ENCODE measurements around the gene ANXA8. TPM values are rescaled to one million over a fixed set of nuclear protein-coding genes. Genes with fewer than 3 reads are reported as not detected.
"Not testable (repeated sequence)": the region's sequence is repeated elsewhere in the genome, so short reads cannot be mapped to it uniquely, and the experiment has no call there.

Gene ANXA8
- total RNA-seq, 5 donors from 2014 or later (not counting 1 experiment from before 2014, with no cell fraction given): not detected

GRCh38 chr10:47475101-47475500, 8.8 kb downstream of the ANXA8 start:
- H3K4me3 ChIP-seq (ENCODE audit: control insufficient read depth in 1 of 2, extremely low read depth in 1 of 2, low read length in 1 of 2); H3K4me1 ChIP-seq (ENCODE audit: control insufficient read depth in 1 of 2, extremely low read depth in 1 of 2, insufficient read depth in 2 of 2, low read length in 2 of 2); ATAC-seq (replicated peaks in 1 of 4); H3K36me3 Mint-ChIP-seq; POLR2A ChIA-PET; H3K27me3 Mint-ChIP-seq; H3K36me3 ChIP-seq (ENCODE audit: control insufficient read depth in 2 of 2, extremely low read depth in 1 of 2, insufficient read depth in 1 of 2, low read length in 1 of 2); H3K4me3 Mint-ChIP-seq; H3K9me3 Mint-ChIP-seq; H3K27me3 ChIP-seq (replicated peaks in 1 of 2; ENCODE audit: control insufficient read depth in 2 of 2, extremely low read depth in 1 of 2, insufficient read depth in 2 of 2, low read length in 1 of 2); H3K4me1 Mint-ChIP-seq; H3K9me3 ChIP-seq; DNase-seq; H3K27ac ChIP-seq (ENCODE audit: low read length); CTCF ChIA-PET; H3K27ac Mint-ChIP-seq: not testable (repeated sequence)
- WGBS (ENCODE audit: insufficient coverage): no CpG with 5 or more reads among the region's 5 CpGs

GRCh38 chr10:47473516-47473915, 10.4 kb downstream of the ANXA8 start:
- H3K36me3 Mint-ChIP-seq; H3K4me3 Mint-ChIP-seq; H3K4me1 ChIP-seq (ENCODE audit: control insufficient read depth in 1 of 2, extremely low read depth in 1 of 2, insufficient read depth in 2 of 2, low read length in 2 of 2); ATAC-seq (replicated peaks in 1 of 4); H3K27ac ChIP-seq (ENCODE audit: low read length); H3K4me1 Mint-ChIP-seq; H3K27me3 ChIP-seq (replicated peaks in 1 of 2; ENCODE audit: control insufficient read depth in 2 of 2, extremely low read depth in 1 of 2, insufficient read depth in 2 of 2, low read length in 1 of 2); H3K4me3 ChIP-seq (ENCODE audit: control insufficient read depth in 1 of 2, extremely low read depth in 1 of 2, low read length in 1 of 2); POLR2A ChIA-PET; H3K9me3 ChIP-seq; DNase-seq; CTCF ChIA-PET; H3K9me3 Mint-ChIP-seq; H3K27ac Mint-ChIP-seq; H3K27me3 Mint-ChIP-seq; H3K36me3 ChIP-seq (ENCODE audit: control insufficient read depth in 2 of 2, extremely low read depth in 1 of 2, insufficient read depth in 1 of 2, low read length in 1 of 2): not testable (repeated sequence)
- no CpG with 5 or more reads among the region's 7 CpGs for WGBS (ENCODE audit: insufficient coverage)

DNA sequence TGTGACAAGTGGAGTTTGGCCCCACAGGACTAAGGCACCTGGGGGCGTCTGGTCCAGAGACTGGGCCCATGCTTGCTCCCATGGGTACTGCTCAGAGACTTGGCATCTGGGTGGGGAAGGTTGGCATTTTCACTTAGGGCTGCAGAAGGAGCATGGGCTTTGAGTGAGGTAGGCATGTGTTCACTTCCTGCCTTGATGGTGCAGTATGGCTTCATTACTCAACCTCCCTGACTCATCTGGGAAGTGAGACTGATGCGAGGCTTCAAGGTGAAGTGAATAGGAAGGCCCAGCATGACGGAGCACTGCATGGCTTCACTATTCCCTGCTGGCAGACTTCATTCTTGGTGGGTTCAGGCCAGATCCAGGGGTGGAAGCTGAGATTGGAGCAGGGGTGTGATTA, 11.3 kb downstream of the ANXA8 start:
- H3K9me3 ChIP-seq; H3K27me3 ChIP-seq (replicated peaks in 1 of 2; ENCODE audit: control insufficient read depth in 2 of 2, extremely low read depth in 1 of 2, insufficient read depth in 2 of 2, low read length in 1 of 2); H3K27me3 Mint-ChIP-seq; H3K4me1 ChIP-seq (ENCODE audit: control insufficient read depth in 1 of 2, extremely low read depth in 1 of 2, insufficient read depth in 2 of 2, low read length in 2 of 2); POLR2A ChIA-PET; ATAC-seq (replicated peaks in 1 of 4); H3K36me3 Mint-ChIP-seq; CTCF ChIA-PET; H3K4me1 Mint-ChIP-seq; H3K27ac Mint-ChIP-seq; H3K27ac ChIP-seq (ENCODE audit: low read length); DNase-seq; H3K36me3 ChIP-seq (ENCODE audit: control insufficient read depth in 2 of 2, extremely low read depth in 1 of 2, insufficient read depth in 1 of 2, low read length in 1 of 2); H3K4me3 ChIP-seq (ENCODE audit: control insufficient read depth in 1 of 2, extremely low read depth in 1 of 2, low read length in 1 of 2); H3K4me3 Mint-ChIP-seq; H3K9me3 Mint-ChIP-seq: not testable (repeated sequence)
- WGBS (ENCODE audit: insufficient coverage): no CpG with 5 or more reads among the region's 3 CpGs

GRCh38 chr10:47472072-47472471, 11.8 kb downstream of the ANXA8 start:
- DNase-seq; POLR2A ChIA-PET; H3K4me3 ChIP-seq (ENCODE audit: control insufficient read depth in 1 of 2, extremely low read depth in 1 of 2, low read length in 1 of 2); H3K4me3 Mint-ChIP-seq; H3K4me1 Mint-ChIP-seq; H3K27ac Mint-ChIP-seq; CTCF ChIA-PET; H3K9me3 Mint-ChIP-seq; H3K27ac ChIP-seq (ENCODE audit: low read length); H3K27me3 Mint-ChIP-seq; H3K36me3 Mint-ChIP-seq; H3K4me1 ChIP-seq (ENCODE audit: control insufficient read depth in 1 of 2, extremely low read depth in 1 of 2, insufficient read depth in 2 of 2, low read length in 2 of 2); H3K27me3 ChIP-seq (replicated peaks in 1 of 2; ENCODE audit: control insufficient read depth in 2 of 2, extremely low read depth in 1 of 2, insufficient read depth in 2 of 2, low read length in 1 of 2); ATAC-seq (replicated peaks in 1 of 4); H3K36me3 ChIP-seq (ENCODE audit: control insufficient read depth in 2 of 2, extremely low read depth in 1 of 2, insufficient read depth in 1 of 2, low read length in 1 of 2); H3K9me3 ChIP-seq: not testable (repeated sequence)
- no CpG with 5 or more reads among the region's 5 CpGs for WGBS (ENCODE audit: insufficient coverage)

GRCh38 chr10:47468731-47469528, 15.0 kb downstream of the ANXA8 start:
- H3K4me3 Mint-ChIP-seq; H3K27me3 Mint-ChIP-seq; H3K4me1 ChIP-seq (ENCODE audit: control insufficient read depth in 1 of 2, extremely low read depth in 1 of 2, insufficient read depth in 2 of 2, low read length in 2 of 2); H3K27ac Mint-ChIP-seq; H3K36me3 ChIP-seq (ENCODE audit: control insufficient read depth in 2 of 2, extremely low read depth in 1 of 2, insufficient read depth in 1 of 2, low read length in 1 of 2); H3K9me3 Mint-ChIP-seq; ATAC-seq (replicated peaks in 1 of 4); H3K4me3 ChIP-seq (ENCODE audit: control insufficient read depth in 1 of 2, extremely low read depth in 1 of 2, low read length in 1 of 2); CTCF ChIA-PET; POLR2A ChIA-PET; H3K27ac ChIP-seq (ENCODE audit: low read length); H3K27me3 ChIP-seq (replicated peaks in 1 of 2; ENCODE audit: control insufficient read depth in 2 of 2, extremely low read depth in 1 of 2, insufficient read depth in 2 of 2, low read length in 1 of 2); H3K4me1 Mint-ChIP-seq; H3K9me3 ChIP-seq; H3K36me3 Mint-ChIP-seq; DNase-seq: not testable (repeated sequence)
- no CpG with 5 or more reads among the region's 20 CpGs for WGBS (ENCODE audit: insufficient coverage)

DNA sequence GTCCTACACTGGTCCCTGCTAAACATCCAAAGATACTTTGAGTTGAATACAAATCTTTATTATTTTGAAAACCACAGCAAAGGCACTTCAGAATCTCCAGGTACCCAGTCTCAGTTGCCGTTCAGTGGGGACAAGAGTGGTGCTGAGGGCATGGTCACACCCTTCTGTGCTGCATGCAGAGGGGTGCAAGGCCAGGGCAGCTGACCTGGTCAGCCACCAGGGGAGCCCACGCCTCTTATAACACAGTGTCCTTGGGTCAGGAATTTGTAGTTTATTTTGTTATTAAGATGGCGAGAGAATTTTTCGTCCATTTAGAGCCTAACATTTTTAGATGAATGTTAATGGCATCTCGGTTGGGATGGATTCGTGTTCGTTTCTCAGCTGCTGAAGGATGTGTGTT, 16.0 kb downstream of the ANXA8 start:
- H3K4me1 Mint-ChIP-seq; H3K36me3 Mint-ChIP-seq; DNase-seq; H3K4me3 Mint-ChIP-seq; H3K4me1 ChIP-seq (ENCODE audit: control insufficient read depth in 1 of 2, extremely low read depth in 1 of 2, insufficient read depth in 2 of 2, low read length in 2 of 2); H3K4me3 ChIP-seq (ENCODE audit: control insufficient read depth in 1 of 2, extremely low read depth in 1 of 2, low read length in 1 of 2); H3K9me3 ChIP-seq; H3K36me3 ChIP-seq (ENCODE audit: control insufficient read depth in 2 of 2, extremely low read depth in 1 of 2, insufficient read depth in 1 of 2, low read length in 1 of 2); H3K27me3 Mint-ChIP-seq; H3K9me3 Mint-ChIP-seq; H3K27me3 ChIP-seq (replicated peaks in 1 of 2; ENCODE audit: control insufficient read depth in 2 of 2, extremely low read depth in 1 of 2, insufficient read depth in 2 of 2, low read length in 1 of 2); CTCF ChIA-PET; POLR2A ChIA-PET; ATAC-seq (replicated peaks in 1 of 4); H3K27ac Mint-ChIP-seq; H3K27ac ChIP-seq (ENCODE audit: low read length): not testable (repeated sequence)
- WGBS (ENCODE audit: insufficient coverage): no CpG with 5 or more reads among the region's 7 CpGs

DNA sequence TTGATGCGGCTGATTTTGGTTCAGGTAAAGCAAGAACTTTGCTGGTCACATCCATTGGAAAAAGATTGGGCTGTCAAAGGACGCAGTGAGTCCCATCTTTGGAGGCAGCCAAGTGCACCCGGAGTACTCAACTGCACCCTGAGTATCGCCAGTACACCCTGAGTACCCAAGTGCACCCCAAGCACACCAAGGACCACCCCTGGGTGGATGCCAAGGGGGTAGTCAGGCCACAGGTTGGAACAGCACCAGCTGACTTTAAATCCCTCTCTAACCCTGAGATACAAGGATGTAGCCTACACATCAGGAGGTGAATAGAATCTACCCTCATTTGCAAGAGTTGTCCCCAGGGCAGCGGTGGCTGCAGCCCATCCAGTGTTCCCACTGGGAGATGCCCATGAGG, 16.5 kb downstream of the ANXA8 start:
- H3K27ac ChIP-seq (ENCODE audit: low read length); H3K27me3 Mint-ChIP-seq; H3K4me1 ChIP-seq (ENCODE audit: control insufficient read depth in 1 of 2, extremely low read depth in 1 of 2, insufficient read depth in 2 of 2, low read length in 2 of 2); H3K4me3 Mint-ChIP-seq; H3K4me1 Mint-ChIP-seq; H3K36me3 ChIP-seq (ENCODE audit: control insufficient read depth in 2 of 2, extremely low read depth in 1 of 2, insufficient read depth in 1 of 2, low read length in 1 of 2); H3K9me3 ChIP-seq; ATAC-seq (replicated peaks in 1 of 4); H3K9me3 Mint-ChIP-seq; H3K27me3 ChIP-seq (replicated peaks in 1 of 2; ENCODE audit: control insufficient read depth in 2 of 2, extremely low read depth in 1 of 2, insufficient read depth in 2 of 2, low read length in 1 of 2); CTCF ChIA-PET; H3K4me3 ChIP-seq (ENCODE audit: control insufficient read depth in 1 of 2, extremely low read depth in 1 of 2, low read length in 1 of 2); H3K27ac Mint-ChIP-seq; POLR2A ChIA-PET; H3K36me3 Mint-ChIP-seq; DNase-seq: not testable (repeated sequence)
- no CpG with 5 or more reads among the region's 5 CpGs for WGBS (ENCODE audit: insufficient coverage)
